HG03175 (cell line): ENCODE measurements around the gene SLC27A6.

Source experiments
- ATAC-seq: cut with Tn5 transposase; IDR thresholded peaks from one replicate; pipeline ENCODE4 v1.9.1; 2021; ENCODE audit warnings: mild to moderate bottlenecking, moderate library complexity; ENCODE audit not compliant: unreplicated experiment

Gene SLC27A6

DNA sequence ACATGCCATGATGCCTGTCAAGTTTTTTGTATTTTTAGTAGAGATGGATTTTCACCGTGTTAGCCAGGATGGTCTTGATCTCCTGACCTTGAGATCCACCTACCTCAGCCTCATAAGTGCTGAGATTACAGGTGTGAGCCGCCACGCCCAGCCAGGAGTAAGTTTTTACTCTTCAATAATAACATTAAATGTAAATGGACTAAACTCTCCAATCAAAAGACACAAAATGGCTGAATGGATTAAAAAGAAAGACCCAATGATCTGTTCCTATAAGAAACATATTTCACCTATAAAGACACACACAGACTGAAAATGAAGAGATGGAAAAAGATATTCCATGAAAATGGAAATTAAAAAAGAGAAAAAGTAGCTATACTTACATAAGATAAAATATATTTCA lies 92.0 kb downstream of the SLC27A6 start:
- no peak for ATAC-seq

DNA sequence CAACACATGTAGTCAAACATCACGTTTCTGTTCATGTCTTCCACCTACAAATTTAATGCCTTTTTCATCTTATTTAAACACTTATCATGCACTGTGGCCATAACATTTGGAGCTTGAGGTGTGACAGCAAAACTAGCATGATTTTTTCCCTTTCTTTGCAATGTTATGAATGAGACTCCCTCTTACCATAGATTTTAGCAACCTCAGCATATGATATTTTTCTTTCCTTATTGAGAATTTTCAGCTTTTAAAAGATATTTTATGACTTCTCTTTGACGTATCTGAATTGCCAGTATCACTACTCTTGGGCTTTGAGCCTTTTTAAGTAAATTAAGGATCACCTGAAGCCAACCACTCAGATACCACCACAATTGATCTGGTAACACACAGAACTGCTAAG lies 96.6 kb downstream of the SLC27A6 start:
- ATAC-seq: no peak

DNA sequence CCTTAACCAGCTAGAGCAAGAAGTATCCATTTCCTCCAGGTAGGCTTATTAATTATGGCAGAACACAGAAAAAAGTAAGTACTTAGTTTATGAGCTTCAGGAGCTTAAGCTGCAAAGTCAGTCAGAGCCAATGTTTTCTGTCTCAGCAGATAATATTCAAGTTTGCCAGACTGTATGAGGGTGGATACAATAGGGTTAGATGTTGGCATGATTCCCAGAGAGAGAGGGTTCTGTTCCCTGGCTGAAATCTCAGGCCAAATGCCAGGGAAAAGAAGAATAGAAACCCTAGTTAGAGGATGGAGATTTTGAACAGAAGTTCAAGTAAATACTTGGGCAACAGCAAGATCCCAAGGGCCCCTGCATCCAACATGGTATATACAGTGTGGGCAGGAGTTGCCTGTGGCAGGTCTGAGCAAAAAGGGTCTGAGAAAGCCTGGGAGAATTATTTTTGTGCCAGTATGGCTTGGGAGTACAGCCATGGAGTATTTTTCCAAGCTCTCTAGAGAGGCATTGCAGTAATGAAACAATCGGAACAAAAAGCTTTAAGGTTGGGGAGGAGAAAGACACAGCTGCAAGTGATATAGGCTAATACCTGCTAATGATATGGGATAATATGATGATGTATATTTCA lies 98.3 kb downstream of the SLC27A6 start:
- ATAC-seq: no peak

DNA sequence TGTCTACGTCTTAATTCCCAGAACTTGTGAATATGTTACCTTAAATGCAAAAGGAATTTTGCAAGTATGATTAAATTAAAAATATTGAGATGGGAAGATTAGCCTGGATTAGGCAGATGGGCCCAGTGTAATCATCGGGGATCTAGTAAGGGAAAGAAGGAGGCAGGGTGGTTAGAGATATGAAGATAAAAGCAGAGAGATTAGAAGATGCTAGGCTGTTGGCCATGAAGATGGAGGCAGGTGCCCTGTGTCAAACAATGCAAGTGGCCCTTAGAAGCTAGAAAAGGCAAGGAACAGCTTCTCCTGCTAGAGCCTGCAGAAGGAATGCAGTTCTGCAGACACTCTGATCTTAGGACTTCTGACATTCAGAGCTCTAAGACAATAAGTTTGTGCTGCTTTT lies 100.4 kb downstream of the SLC27A6 start:
- ATAC-seq: no peak

DNA sequence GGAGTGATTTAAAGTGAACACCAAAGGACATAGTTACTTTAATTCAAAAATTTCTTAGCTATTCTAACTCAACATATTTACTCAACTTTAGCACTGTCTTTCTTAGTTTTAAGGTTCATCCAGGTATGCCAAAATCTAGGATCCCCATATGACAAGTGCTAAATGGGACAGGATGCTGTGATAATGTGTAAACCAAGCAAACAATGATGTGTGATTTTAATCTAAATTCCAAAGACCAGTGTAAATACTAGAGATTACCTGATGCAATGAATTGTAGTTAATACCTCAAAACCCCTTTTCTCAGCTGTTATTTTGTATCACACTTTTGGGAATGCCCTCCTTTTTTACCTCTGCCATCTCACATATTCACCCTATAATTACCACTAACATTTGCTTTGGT lies 102.5 kb downstream of the SLC27A6 start:
- no peak for ATAC-seq

DNA sequence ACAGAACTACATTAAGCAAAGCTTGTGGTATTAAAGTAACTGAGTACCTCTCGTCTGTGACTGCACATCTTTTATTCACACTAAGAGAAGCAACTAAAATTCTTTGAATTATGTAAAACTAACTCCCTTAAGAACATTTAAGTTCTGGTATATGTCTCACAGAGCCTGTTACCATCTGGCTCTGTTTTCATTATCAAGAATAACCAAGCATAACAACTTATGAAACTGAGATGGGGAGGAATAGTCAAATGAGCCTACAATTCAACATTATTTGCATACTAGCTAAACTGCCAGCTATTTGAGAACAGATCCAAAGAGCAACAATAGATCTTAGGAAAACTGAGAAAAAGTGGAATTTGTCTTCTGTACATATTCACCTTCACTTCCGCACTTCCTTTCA lies 104.0 kb downstream of the SLC27A6 start:
- peak; percentile 72 for ATAC-seq

DNA sequence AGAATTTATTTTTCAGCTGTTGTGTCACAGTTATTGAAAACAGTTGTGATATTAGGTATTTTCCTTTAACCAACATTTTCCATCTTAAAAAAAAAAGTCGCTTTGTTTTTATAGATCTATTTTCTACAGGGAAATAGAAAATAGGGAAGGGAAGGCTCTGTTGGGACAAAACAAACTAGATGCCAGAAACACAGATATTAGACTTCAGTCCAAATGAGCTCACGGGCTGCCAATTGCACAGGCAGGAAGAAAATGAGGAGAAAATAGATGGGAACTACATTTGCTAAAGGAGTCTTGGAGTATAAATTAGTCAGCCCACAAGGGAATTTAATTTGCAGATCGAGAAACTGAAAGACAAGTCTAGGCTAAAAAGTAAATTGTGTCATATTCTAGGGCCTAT lies 107.8 kb downstream of the SLC27A6 start:
- no peak for ATAC-seq

DNA sequence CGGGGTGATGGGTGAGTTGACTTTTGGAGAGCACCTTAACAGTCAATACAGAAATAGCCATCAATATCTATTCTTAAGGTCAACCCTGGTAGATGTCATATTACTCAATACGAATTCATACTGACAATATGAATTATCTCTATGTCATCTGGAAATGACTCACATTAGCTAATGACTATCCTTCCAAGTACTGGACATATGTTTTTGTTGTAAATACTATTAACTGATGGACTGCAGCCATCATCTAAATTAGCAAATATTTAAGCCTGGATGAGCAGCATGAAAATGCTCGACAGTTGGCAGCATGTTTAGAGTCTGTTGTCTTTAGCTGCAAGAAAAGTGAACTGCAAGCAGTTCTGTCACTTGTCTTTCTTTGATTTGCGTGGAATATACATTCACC lies 109.6 kb downstream of the SLC27A6 start:
- ATAC-seq: no peak

DNA sequence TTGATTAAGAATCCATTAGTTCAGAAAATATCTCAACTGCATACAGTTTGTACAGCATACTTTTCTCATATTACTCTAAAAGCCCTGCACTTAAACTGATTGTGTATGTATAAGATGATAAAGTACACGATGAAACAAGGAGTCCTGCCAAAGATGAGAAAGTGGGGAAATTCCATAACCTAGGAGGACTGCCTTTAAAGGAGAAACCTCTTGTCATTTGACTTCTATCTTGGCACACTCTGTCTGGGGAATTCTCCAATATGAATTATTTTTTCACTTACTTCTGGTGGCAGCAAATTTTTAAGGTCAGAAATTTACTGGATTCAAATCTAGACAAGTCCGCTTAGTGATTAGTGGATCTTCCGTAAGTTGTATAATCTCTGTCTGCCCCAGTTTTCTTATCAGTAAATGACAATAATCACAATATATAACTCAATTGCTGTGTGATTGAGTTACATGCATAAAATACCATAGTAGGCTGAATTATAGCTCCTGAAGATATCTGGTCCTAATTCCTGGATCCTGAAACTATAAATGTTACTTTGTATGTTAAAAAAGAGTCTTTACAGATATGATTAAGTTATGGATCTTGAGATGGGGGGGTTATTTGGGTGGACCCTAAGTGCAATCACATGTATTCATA lies 112.3 kb downstream of the SLC27A6 start:
- ATAC-seq: no peak

DNA sequence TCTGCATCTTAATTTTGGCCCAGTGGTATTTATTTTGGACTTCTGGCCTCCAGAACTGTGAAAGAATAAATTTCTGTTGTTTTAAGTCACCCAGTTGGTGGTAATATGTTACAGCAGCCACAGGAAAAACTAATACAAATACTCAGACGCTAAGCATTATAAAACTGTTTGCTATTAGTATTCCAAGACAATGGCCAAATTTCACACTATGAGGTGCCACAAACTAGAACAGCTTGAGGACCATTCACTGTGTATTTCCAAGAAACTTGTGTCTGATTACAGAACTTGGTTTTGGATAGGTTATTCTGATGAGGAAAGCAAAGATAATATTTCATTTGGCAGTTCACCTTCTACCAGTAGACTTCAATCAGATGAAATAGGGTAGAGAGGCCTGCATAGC lies 113.0 kb downstream of the SLC27A6 start:
- ATAC-seq: no peak

DNA sequence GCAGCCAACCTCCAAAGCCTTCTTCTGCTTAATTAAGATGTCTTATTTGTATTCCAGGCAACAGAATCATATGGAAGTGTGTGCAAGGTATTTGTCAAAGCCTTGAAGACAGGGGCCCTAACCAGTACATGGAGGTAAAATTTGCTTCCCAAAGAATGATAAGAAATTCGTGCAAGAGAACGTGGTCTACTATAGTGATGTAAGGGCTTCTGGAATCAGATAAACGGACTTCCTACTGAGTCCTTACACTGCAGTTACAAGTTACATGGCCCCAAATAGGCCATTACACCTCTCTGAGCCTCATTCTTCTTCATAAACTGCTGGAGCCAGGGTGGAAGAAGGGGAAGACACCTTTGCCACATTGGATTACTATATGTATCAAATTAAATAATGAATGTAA lies 113.4 kb downstream of the SLC27A6 start:
- ATAC-seq: no peak

DNA sequence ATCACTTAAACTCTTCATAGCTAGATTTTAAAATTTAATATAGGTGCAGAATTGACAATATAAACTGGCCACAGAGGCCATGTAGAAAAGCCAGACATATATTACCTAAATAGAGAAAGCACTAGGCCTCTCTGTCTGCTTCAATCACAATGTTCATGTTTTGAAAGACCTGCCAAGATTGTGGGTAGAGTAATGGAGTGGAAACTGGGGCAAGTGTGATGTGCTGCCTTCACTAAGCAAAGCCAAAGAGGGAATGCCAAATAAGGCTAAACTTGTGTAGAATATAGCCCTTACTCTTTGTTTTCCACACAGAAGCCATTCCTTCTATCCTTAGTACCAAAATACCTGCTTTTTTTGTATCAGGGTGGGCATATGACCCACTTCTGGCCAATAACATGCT lies 114.2 kb downstream of the SLC27A6 start:
- ATAC-seq: no peak

DNA sequence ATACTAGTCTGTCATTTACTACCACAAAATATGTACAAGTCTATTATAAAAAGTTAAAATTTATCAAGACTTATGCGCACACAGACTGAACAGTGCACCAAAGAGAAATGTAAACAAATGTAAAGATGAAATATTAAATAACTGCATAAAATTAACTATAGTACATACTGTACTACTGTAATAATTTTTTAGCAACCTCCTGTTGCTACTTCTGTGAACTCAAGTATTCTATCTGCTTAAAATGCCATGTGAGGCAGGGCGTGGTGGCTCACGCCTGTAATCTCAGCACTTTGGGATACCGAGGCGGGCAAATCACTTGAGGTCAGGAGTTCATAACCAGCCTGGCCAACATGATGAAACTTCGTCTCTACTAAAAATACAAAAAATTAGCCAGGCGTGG lies 115.5 kb downstream of the SLC27A6 start:
- ATAC-seq: no peak

DNA sequence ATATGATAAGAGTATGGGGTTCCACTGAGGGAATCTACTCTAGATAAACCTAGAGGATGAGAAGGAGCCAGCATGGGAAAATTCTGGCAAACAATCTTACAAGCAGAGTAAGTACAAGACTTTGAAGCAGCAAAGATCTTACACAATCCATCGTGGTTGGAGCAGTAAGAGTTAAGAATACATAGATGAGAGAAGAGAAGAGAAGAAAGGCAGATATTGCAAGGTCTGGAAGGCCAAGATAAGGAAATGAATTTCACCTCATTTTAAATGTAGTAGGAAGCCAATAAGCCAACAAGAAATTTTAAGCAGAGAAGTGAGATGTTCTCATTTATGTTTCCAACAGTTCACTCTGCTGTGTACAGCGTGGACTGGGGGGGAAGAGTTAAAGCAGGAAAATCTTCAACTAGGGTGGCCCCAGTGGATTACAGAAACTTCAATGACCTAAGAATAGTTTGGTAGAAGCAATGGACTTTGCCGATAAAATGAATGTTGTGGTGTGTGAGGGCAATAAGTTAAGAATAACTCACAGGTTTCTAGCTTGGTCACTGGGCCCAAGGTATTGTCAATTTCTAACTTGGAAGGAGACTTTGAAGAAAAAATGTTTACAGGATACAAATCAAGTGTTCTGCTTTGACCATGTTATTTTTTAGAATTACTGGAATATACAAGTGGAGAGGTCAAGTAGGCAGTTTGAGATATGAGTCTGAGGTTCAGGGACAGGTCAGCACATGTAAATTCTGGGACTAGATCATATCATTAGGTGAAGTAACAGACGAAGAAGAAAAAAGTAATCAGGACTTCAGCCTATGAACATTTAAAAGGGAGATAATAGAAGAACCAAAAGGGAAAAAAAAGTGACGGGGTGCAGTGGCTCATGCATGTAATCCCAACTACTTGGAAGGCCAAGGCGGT lies 117.2 kb downstream of the SLC27A6 start:
- ATAC-seq: no peak
